ENCODE results near the gene COL3A1.

Gene COL3A1

GRCh38 chr2:188971432-188971861 is 2.7 kb upstream of the COL3A1 start:
- intact Hi-C loops (cut with DNase I) = no loop called here
- DNase-seq = no peak

- intact Hi-C loops (cut with DNase I) = no loop called here
- no peak for DNase-seq
Measured at GRCh38 chr2:188973641-188974040, 532 bp upstream of the COL3A1 start.

- DNase-seq = no peak
- intact Hi-C loops (cut with DNase I) = no loop called here
Measured at GRCh38 chr2:188975497-188976102, 1.4 kb downstream of the COL3A1 start.

- DNase-seq = no peak
- intact Hi-C loops (cut with DNase I) = no loop called here
Measured at GRCh38 chr2:188976545-188977268, 2.5 kb downstream of the COL3A1 start.

- intact Hi-C loops (cut with DNase I) = no loop called here
- DNase-seq = no peak
Measured at GRCh38 chr2:188977317-188977716, 3.1 kb downstream of the COL3A1 start.

GRCh38 chr2:188978291-188979081 is 4.3 kb downstream of the COL3A1 start:
- peak in 2 of 42 donors; percentile 4 to 6 for DNase-seq
- intact Hi-C loops (cut with DNase I) = no loop called here

- no peak for DNase-seq
- intact Hi-C loops (cut with DNase I) = loop anchor here (10.0 kb wide), 1 partner anchor 455 kb away; no protein-coding TSS in a partner anchor
Measured at GRCh38 chr2:188979187-188980114, 5.3 kb downstream of the COL3A1 start.

- no peak for DNase-seq
- intact Hi-C loops (cut with DNase I) = loop anchor here (10.0 kb wide), 1 partner anchor 459 kb away; no protein-coding TSS in a partner anchor
Measured at GRCh38 chr2:188983427-188984064, 9.4 kb downstream of the COL3A1 start.

- intact Hi-C loops (cut with DNase I) = loop anchor here (10.0 kb wide), 1 partner anchor 459 kb away; no protein-coding TSS in a partner anchor
- no peak for DNase-seq
Measured at GRCh38 chr2:188984065-188984491, 9.9 kb downstream of the COL3A1 start.

- intact Hi-C loops (cut with DNase I) = loop anchor here (10.0 kb wide), 1 partner anchor 460 kb away; no protein-coding TSS in a partner anchor
- no peak for DNase-seq
Measured at GRCh38 chr2:188984680-188985079, 10.5 kb downstream of the COL3A1 start.

- intact Hi-C loops (cut with DNase I) = loop anchor here (10.0 kb wide), 1 partner anchor 462 kb away; no protein-coding TSS in a partner anchor
- no peak for DNase-seq
Measured at GRCh38 chr2:188986839-188987238, 12.7 kb downstream of the COL3A1 start.

GRCh38 chr2:188993247-188993646 is 19.1 kb downstream of the COL3A1 start:
- intact Hi-C loops (cut with DNase I) = no loop called here

GRCh38 chr2:188997263-188997662 is 23.1 kb downstream of the COL3A1 start:
- no peak for DNase-seq
- intact Hi-C loops (cut with DNase I) = no loop called here

More at GRCh38 chr2:188993247-188993646, 19.1 kb downstream of the COL3A1 start:
- no peak for DNase-seq

- DNase-seq = no peak
- intact Hi-C loops (cut with DNase I) = no loop called here
Measured at GRCh38 chr2:189000221-189000620, 26.0 kb downstream of the COL3A1 start.

- intact Hi-C loops (cut with DNase I) = no loop called here
- no peak for DNase-seq
Measured at GRCh38 chr2:189002079-189002478, 27.9 kb downstream of the COL3A1 start.

GRCh38 chr2:189008555-189009262 is 34.5 kb downstream of the COL3A1 start:
- DNase-seq = no peak
- intact Hi-C loops (cut with DNase I) = no loop called here

GRCh38 chr2:189010536-189010935 is 36.4 kb downstream of the COL3A1 start:
- intact Hi-C loops (cut with DNase I) = no loop called here

More at GRCh38 chr2:189010536-189010935, 36.4 kb downstream of the COL3A1 start:
- DNase-seq = no peak
